GM21723 (cell line): Measurements from ENCODE around the gene NGF.
"Not testable (repeated sequence)": the region's sequence is repeated elsewhere in the genome, so short reads cannot be mapped to it uniquely, and the experiment has no call there.

ENCODE experiments used
- ATAC-seq: cut with Tn5 transposase; IDR thresholded peaks from one replicate; pipeline ENCODE4 v1.9.1; 2021; ENCODE audit warnings: mild to moderate bottlenecking, moderate library complexity; ENCODE audit not compliant: unreplicated experiment

NGF gene

DNA sequence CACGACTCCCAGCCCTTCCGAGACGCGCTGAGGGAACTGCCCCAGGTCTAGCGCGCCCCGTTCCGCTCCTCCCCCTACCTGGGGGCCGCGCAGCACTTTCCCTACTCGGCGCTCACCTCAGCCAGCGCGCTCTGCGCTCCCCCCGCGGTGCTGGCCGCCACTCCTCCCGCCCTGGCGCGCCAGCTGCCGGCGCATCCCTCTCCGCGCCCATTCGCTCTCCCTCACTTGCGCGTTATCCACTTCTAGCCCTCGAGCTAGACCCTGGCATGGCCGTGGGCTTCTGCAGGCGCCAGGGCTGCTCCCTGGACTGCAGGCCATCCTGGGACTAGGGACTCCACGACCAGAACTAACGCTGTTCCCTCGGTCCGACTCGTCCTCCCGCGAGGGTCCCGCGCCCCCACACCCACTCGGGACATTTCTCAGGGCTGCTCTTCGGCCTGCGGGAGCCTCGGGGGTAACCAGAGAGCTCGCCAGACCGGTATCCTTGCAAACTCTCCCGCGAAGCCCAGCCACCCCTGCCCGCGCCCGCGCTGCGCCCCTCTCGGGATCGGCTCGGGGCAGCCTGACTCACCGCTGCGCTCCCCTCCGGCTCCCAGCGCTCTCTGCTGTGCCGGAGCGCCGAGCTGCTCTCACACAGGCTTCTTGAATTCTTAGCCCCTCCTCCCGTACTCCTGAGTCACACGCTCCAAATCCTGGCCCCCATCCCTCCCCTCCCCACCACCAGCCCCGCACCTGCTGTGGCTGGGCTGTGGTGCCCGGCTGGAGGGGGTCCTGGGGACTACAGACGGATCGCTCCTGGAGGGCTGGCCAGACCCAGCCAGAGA lies at the start of gene NGF:
Gene NGF (minus strand): TSS at position 617 of the 824 bp plus-strand sequence. CDS start 51,454 bp downstream, outside the sequence.
- ATAC-seq = no peak

DNA sequence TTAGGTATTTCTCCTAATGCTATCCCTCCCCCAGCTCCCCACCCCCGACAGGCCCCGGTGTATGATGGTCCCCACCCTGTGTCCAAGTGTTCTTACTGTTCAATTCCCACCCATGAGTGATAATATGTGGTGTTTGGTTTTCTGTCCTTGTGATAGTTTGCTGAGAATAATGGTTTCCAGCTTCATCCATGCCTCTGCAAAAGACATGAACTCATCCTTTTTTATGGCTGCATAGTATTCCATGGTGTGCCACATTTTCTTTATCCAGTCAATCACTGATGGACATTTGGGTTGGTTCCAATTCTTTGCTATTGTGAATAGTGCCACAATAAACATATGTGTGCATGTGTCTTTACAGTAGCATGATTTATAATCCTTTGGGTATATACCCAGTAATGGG lies 45.4 kb upstream of the NGF start:
- not testable (repeated sequence) for ATAC-seq

DNA sequence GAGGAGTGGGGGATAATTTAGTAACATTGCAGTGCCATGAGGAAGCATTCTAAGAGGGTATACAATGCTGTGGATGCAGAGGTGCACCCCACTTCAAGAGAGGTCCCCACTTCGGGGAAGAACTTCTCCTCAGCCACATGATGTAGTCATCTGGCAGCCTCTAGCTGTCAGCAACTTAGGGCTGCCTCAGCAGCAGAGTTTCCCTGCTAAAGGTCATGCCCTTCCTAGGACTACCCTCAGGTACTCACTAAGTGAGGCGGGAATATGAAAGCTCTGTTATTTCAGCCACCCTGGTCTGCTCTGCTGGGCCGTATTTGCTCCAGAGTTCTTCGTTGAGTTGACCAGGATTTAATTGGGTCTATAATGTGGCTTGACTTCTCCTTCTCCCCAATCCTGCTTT lies 41.9 kb upstream of the NGF start:
- no peak for ATAC-seq

DNA sequence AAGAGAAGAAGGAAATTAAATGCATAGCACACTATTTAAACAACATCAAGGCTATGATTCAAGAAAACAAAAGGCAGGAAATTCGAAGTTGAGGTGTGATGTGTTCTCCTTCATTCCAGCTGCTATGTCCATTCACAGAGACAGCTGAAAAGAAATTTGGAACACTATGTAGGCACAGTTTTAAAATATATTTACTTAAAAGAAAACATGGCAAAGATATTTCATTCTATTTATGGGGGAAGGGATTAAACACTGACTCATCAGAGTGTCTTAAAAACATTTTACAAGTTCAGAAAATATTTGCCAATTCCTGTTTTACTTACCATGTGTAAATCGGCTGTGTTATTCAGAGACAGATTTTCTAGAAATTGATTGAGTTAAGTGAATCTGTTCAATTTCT lies 39.4 kb upstream of the NGF start:
- no peak for ATAC-seq

DNA sequence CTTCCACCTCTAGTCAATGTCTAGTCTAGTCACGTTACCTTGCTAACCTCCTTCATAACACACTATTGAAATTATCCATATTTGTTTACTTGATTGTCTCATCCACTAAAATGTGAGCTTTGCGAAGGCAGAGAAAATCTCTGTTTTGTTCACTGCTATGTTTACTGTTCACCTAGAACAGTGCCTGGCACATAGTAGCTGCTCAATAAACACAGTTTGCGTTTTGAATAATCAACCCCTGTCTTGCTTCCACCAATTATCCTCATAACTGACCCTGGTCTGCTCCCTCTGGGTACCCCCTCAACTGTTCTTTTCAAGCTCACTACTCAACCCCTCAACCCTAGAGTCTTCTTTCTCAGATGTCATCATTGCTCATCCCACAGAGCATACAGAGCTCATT lies 36.5 kb upstream of the NGF start:
- ATAC-seq = no peak

GRCh38 chr1:115373305-115373704 lies 35.3 kb upstream of the NGF start:
- ATAC-seq = no peak

DNA sequence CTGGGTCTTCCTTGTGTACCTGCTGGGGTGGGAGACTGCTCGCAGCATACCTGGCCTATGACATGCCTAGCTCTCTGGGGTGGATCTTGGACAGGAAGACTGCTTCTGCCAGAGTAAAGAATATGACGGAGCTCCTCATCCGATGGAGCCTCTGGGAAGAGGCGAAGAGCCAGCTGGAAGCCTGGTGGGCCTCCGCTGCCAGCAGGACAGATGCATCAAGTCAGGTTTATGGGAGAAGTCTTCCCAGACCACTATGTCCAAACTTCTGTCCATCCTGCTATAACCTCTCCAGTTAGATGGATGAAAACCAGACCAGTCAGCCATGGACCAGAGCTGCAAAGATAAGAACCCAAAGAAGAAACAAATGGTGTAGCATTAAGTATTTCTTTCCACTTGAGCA lies 27.7 kb upstream of the NGF start:
- no peak for ATAC-seq

DNA sequence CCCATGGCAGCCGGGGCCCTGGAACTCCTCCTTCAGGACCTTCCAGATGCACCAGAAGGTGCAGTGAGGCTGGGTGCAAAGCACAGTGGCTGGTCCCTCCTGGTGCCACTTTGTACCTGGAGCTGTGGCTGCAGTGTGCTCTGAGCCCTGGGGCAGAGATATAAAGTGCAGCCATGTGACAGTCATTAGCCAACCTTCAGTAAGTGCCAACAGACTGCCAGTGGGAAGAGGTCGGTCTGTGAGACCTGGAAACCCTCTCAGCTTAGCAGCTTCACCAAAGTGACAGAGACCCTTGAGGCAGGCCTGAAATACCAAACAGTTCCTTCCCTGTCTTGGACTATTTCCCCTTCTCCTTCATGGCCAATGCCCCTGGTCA lies 26.7 kb upstream of the NGF start:
- no peak for ATAC-seq

- no peak for ATAC-seq
Measured at GRCh38 chr1:115364046-115364779, 26.2 kb upstream of the NGF start.

GRCh38 chr1:115363171-115363570 lies 25.1 kb upstream of the NGF start:
- ATAC-seq = no peak

GRCh38 chr1:115360505-115361129 lies 22.6 kb upstream of the NGF start:
- ATAC-seq = not testable (repeated sequence)

DNA sequence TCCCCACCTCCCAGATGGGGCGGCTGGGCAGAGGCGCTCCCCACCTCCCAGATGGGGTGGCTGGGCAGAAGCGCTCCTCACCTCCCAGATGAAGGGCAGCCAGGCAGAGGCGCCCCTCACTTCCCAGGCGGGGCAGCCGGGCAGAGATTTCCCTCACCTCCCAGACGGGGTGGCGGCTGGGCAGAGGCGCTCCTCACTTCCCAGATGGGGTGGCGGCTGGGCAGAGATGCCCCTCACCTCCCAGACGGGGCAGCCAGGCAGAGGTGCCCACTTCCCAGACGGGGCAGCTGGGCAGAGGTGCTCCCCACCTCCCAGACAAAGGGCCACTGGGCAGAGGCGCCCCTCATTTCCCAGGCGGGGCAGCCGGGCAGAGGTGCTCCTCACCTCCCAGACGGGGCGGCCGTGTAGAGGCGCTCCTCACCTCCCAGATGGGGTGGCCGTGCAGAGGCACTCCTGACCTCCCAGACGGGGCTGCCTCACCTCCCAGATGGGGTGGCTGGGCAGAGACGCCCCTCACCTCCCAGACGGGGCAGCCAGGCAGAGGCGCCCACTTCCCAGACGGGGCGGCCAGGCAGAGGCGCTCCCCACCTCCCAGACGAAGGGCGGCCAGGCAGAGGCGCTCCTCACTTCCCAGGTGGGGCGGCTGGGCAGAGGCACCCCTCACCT lies 21.9 kb upstream of the NGF start:
- ATAC-seq = not testable (repeated sequence)

DNA sequence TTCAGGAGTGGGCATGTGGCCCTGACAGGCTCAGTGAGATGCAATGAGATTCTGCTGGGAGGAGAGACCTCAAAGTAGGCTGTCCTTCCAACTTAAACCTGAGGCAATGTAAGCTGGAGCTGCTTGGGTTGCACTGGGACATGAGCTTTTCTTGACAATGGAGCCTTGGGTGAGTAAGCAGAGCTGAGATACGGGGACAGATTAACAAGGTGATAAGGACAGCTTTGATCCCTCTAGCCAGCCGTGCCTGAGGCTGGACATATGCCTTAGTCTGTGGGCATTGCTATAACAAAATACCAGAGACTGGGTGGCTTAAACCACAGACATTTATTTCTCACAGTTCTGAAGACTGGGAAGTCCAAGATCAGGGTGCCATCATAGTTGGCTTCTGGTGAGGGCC lies 18.3 kb upstream of the NGF start:
- no peak for ATAC-seq

- no peak for ATAC-seq
Measured at GRCh38 chr1:115355069-115355468, 17.0 kb upstream of the NGF start.

- ATAC-seq = no peak
Measured at GRCh38 chr1:115351143-115351542, 13.1 kb upstream of the NGF start.

- no peak for ATAC-seq
Measured at GRCh38 chr1:115348636-115349035, 10.6 kb upstream of the NGF start.

GRCh38 chr1:115347282-115347681 lies 9.2 kb upstream of the NGF start:
- ATAC-seq = no peak

GRCh38 chr1:115343200-115343737 lies 5.2 kb upstream of the NGF start:
- ATAC-seq = no peak

- no peak for ATAC-seq
Measured at GRCh38 chr1:115341948-115342347, 3.9 kb upstream of the NGF start.

GRCh38 chr1:115340879-115341278 lies 2.8 kb upstream of the NGF start:
- no peak for ATAC-seq

GRCh38 chr1:115338457-115338820 lies 390 bp upstream of the NGF start:
- ATAC-seq = no peak
